Measurements from ENCODE around the gene NTNG2. TPM values are rescaled to one million over a fixed set of nuclear protein-coding genes. Genes with fewer than 3 reads are reported as not detected.

NTNG2 gene
- total RNA-seq, 1 donor from 2014 or later = under 0.01 TPM

- Histone ChIP-seq H3K27me3 (ENCODE audit: control insufficient read depth, insufficient read depth, low read length) (peaks cover 10% of the 10 kb centered on the region), H3K36me3 (ENCODE audit: control insufficient read depth, insufficient read depth, low read length) (no peaks in the 10 kb centered on the region), H3K4me3 (ENCODE audit: low read depth, low read length) (no peak overlapping the region)
- DNase-seq (ENCODE audit: low read depth) (no peak), FAIRE-seq (no peak)
- TF ChIP-seq CTCF (IDR thresholded peaks at IDR 0.05; ENCODE audit: insufficient read depth, low read length, severe bottlenecking) = no peak
Measured at GRCh38 chr9:132221941-132222340, 60.1 kb downstream of the NTNG2 start.

- no peak for FAIRE-seq
- peaks cover 10% of the 10 kb centered on the region for H3K27me3 ChIP-seq (ENCODE audit: control insufficient read depth, insufficient read depth, low read length)
- no peak for TF ChIP-seq CTCF (IDR thresholded peaks at IDR 0.05; ENCODE audit: insufficient read depth, low read length, severe bottlenecking)
Measured at GRCh38 chr9:132224645-132225044, 62.8 kb downstream of the NTNG2 start.

GRCh38 chr9:132226571-132227430 is 64.9 kb downstream of the NTNG2 start:
- H3K27me3 ChIP-seq (ENCODE audit: control insufficient read depth, insufficient read depth, low read length) = peaks cover 2% of the 10 kb centered on the region
- no peak for TF ChIP-seq CTCF (IDR thresholded peaks at IDR 0.05; ENCODE audit: insufficient read depth, low read length, severe bottlenecking)

More at GRCh38 chr9:132224645-132225044, 62.8 kb downstream of the NTNG2 start:
- Histone ChIP-seq H3K4me3 (ENCODE audit: low read depth, low read length) (no peak overlapping the region), H3K36me3 (ENCODE audit: control insufficient read depth, insufficient read depth, low read length) (no peaks in the 10 kb centered on the region)
- DNase-seq (ENCODE audit: low read depth) = no peak

DNA sequence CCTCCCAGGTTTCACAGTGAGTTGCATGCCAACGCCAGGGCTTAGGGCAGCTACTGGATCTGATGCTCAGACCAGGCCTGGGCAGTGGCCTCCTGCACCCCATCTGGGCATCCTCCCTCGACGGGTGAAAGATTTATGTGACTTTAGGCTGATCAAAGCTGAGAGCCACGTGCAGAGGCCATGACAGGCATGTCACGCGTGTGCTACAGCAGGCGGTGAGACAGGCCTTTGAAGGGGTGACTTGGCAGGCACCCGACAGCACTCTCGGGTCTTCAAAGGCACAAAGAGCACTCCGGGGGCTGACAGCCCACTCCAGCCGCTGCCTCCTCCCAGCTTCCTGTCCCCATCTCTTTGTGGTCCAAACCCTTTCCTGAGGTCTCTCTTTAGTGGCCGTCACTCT is 66.2 kb downstream of the NTNG2 start:
- Histone ChIP-seq H3K27me3 (ENCODE audit: control insufficient read depth, insufficient read depth, low read length) (peaks cover 3% of the 10 kb centered on the region), H3K4me3 (ENCODE audit: low read depth, low read length) (no peak overlapping the region), H3K36me3 (ENCODE audit: control insufficient read depth, insufficient read depth, low read length) (no peaks in the 10 kb centered on the region)
- FAIRE-seq = no peak
- TF ChIP-seq CTCF (IDR thresholded peaks at IDR 0.05; ENCODE audit: insufficient read depth, low read length, severe bottlenecking) = no peak
- no peak for DNase-seq (ENCODE audit: low read depth)

More at GRCh38 chr9:132226571-132227430, 64.9 kb downstream of the NTNG2 start:
- no peaks in the 10 kb centered on the region for H3K36me3 ChIP-seq (ENCODE audit: control insufficient read depth, insufficient read depth, low read length)
- H3K4me3 ChIP-seq (ENCODE audit: low read depth, low read length) = no peak overlapping the region
- DNase-seq (ENCODE audit: low read depth) (no peak), FAIRE-seq (no peak)

DNA sequence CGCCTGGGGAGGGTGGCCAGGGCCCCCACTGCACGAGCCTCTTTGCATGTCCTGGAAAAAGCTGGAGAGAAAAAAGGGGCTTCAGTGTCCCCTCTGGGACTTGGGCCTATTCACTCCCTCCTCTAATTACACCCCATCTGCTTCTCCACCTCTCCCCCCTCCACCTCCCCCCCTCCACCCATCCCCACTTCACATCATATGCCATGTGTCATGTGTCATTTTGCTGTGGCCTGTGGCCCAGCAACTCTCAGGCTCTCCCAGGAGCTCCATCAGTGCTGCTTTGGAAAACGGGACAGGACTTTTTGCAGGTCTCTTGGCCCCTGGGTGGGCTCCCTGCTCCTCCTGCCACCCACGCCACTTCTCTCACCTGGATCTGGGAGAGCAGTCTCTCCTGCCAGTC is 68.7 kb downstream of the NTNG2 start:
- no peak overlapping the region for H3K4me3 ChIP-seq (ENCODE audit: low read depth, low read length)
- no peaks in the 10 kb centered on the region for H3K36me3 ChIP-seq (ENCODE audit: control insufficient read depth, insufficient read depth, low read length)
- FAIRE-seq = no peak
- TF ChIP-seq CTCF (IDR thresholded peaks at IDR 0.05; ENCODE audit: insufficient read depth, low read length, severe bottlenecking) = no peak
- H3K27me3 ChIP-seq (ENCODE audit: control insufficient read depth, insufficient read depth, low read length) = peaks cover 9% of the 10 kb centered on the region
- DNase-seq (ENCODE audit: low read depth) = no peak
